PC-9 (cell line): Measurements from ENCODE around the gene PPP2R5B.

Experiments used
- EZH2 ChIP-seq: fragments of 200-600 bp; sonication (generic); IDR thresholded peaks from 2 replicates; pipeline ENCODE4 v1.8.0; 2017; ENCODE audit warnings: antibody characterized with exemption, low read depth
- TF ChIP-seq, protein P1 (sequence below): fragments of 200-600 bp; sonication (generic); conservative IDR thresholded peaks from 2 replicates; pipeline ENCODE4 v1.6.1; 2017; ENCODE audit warnings: mixed run types, antibody characterized with exemption, mild to moderate bottlenecking, moderate library complexity

DNA sequence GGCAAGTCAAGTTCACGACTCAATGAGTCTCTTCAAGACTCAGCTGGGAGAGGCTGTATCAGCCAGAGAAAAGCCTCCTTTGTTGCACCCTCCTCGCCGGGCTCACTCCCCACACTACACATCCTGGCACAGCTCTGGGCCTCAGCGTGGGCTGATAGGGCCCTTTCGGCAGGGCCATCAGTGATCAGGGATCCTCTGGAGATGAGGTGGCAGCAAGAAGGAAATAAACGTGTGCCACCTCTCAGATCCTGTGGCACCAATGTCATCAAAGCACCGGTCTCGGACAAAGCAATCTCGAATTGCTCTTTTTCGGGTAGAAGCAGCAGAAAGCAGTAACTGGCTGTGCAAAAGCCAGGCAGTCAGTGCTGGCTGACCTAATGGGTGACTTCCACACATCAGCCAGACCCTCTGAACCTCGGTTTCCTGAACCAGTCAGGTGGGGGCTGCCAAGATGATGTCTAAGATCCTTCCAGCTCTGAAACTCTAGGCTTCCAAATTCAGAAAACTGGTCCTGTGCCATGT, 48.2 kb upstream of the PPP2R5B start:
- TF ChIP-seq, protein P1, sequence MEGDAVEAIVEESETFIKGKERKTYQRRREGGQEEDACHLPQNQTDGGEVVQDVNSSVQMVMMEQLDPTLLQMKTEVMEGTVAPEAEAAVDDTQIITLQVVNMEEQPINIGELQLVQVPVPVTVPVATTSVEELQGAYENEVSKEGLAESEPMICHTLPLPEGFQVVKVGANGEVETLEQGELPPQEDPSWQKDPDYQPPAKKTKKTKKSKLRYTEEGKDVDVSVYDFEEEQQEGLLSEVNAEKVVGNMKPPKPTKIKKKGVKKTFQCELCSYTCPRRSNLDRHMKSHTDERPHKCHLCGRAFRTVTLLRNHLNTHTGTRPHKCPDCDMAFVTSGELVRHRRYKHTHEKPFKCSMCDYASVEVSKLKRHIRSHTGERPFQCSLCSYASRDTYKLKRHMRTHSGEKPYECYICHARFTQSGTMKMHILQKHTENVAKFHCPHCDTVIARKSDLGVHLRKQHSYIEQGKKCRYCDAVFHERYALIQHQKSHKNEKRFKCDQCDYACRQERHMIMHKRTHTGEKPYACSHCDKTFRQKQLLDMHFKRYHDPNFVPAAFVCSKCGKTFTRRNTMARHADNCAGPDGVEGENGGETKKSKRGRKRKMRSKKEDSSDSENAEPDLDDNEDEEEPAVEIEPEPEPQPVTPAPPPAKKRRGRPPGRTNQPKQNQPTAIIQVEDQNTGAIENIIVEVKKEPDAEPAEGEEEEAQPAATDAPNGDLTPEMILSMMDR, result no peak
- TF ChIP-seq EZH2, result no peak
